Thyroid gland (tissue), 4 donors: ENCODE results near the gene MNT. TPM values are rescaled to one million over a fixed set of nuclear protein-coding genes. Genes with fewer than 3 reads are reported as not detected.

Source experiments
- DNase-seq, 2 donors: peaks; one replicate each; pipeline ENCODE4 v3.0.0-alpha.2; 2019
- H3K27ac ChIP-seq, 3 donors: fragments of 200-600 bp; sonication (generic); 1 replicate in 2 of 3; 2 replicates in 1 of 3; pipeline ENCODE4 v1.5.1; 2016 to 2019; ENCODE audit warnings: mild to moderate bottlenecking in 1 of 3, moderate library complexity in 1 of 3
- H3K27me3 ChIP-seq: fragments of 200-600 bp; sonication (generic); one replicate; pipeline ENCODE4 v1.5.1; 2019
- H3K36me3 ChIP-seq, 2 donors: fragments of 200-600 bp; sonication (generic); one replicate each; pipeline ENCODE4 v1.5.1; 2016 to 2019
- H3K4me1 ChIP-seq, 2 donors: fragments of 200-600 bp; sonication (generic); one replicate each; pipeline ENCODE4 v1.5.1; 2017 to 2019
- H3K4me3 ChIP-seq, 3 donors: fragments of 200-600 bp; sonication (generic); replicated peaks in 1 of 3; 1 replicate in 2 of 3; 2 replicates in 1 of 3; pipeline ENCODE4 v1.5.1; 2016; ENCODE audit warnings: mild to moderate bottlenecking in 1 of 3
- H3K9me3 ChIP-seq: fragments of 200-600 bp; sonication (generic); one replicate; pipeline ENCODE4 v1.5.1; 2017
- CTCF ChIP-seq, 6 experiments: fragments of 200-600 bp in 3 of 6; fragments of 450-650 bp in 3 of 6; sonication (generic) in 3 of 6; IDR thresholded peaks; one replicate each; pipeline ENCODE4 v1.5.1; 2016 to 2019; ENCODE audit warnings: antibody characterized with exemption in 6 of 6, mild to moderate bottlenecking in 2 of 6, inconsistent platforms in 1 of 6, moderate library complexity in 1 of 6
- POLR2A ChIP-seq, 2 donors: fragments of 450-650 bp; IDR thresholded peaks; one replicate each; pipeline ENCODE4 v1.6.1; 2017; ENCODE audit warnings: antibody characterized with exemption in 2 of 2, mild to moderate bottlenecking in 2 of 2, moderate library complexity in 1 of 2
- WGBS, 2 donors: methylation state at CpG; one replicate each; pipeline ENCODE4 v1.1.5; 2017; 5-methylcytosine and 5-hydroxymethylcytosine counted together
- intact Hi-C: fragments of 100-400 bp; cut with DNase I; formaldehyde crosslinking; loops from one replicate; pipeline ENCODE4 v1.15.1; 2023
- total RNA-seq, 4 donors: library from RNA; depleted of rRNA; stranded (reverse); fragments of >200 nt; gene quantifications; one replicate each; pipeline ENCODE4 v1.2.3, GENCODE V29; 2016

The MNT gene
- total RNA-seq, 4 donors from 2014 or later: 8.2 to 28.9 (median 10.9) TPM

GRCh38 chr17:2403044-2403443 is 2.2 kb upstream of the MNT start:
- no peak for DNase-seq
- Histone ChIP-seq H3K4me3 (no peak overlapping the region), H3K36me3 (no peaks in the 10 kb centered on the region), H3K4me1 (peaks cover 18 to 50% of the 10 kb centered on the region in 2 donors), H3K9me3 (no peaks in the 10 kb centered on the region), H3K27me3 (no peaks in the 10 kb centered on the region), H3K27ac (peak overlapping the region in 2 of 3 donors; percentile 92 to 95)
- 95 to 96% methylated on average over 4 of the region's 4 CpGs for WGBS, 2 donors
- intact Hi-C loops: no loop called here
- TF ChIP-seq CTCF (IDR thresholded peaks at IDR 0.05) (no peak), POLR2A (IDR thresholded peaks at IDR 0.05) (no peak)

GRCh38 chr17:2402544-2402943 is 1.7 kb upstream of the MNT start:
- 22 to 26% methylated on average over 5 to 15 of the region's 15 CpGs for WGBS, 2 donors
- peak overlapping the region; percentile 92 to 98 (median 95) for H3K27ac ChIP-seq
- H3K4me3 ChIP-seq: peak overlapping the region in 2 of 3 donors; percentile 22 to 95
- peaks cover 23 to 55% of the 10 kb centered on the region in 2 donors for H3K4me1 ChIP-seq
- no peaks in the 10 kb centered on the region for H3K9me3 ChIP-seq
- TF ChIP-seq CTCF (IDR thresholded peaks at IDR 0.05): no peak
- intact Hi-C loops: no loop called here
- no peaks in the 10 kb centered on the region for H3K36me3 ChIP-seq
- H3K27me3 ChIP-seq: no peaks in the 10 kb centered on the region
- peak; percentile 22 to 28 for DNase-seq

GRCh38 chr17:2401426-2402221 is 764 bp upstream of the MNT start:
- TF ChIP-seq POLR2A (IDR thresholded peaks at IDR 0.05) (no peak), CTCF (IDR thresholded peaks at IDR 0.05) (peak in 1 of 6 experiments; percentile 38)
- H3K4me1 ChIP-seq: peaks cover 29 to 63% of the 10 kb centered on the region in 2 donors
- DNase-seq: peak; percentile 100
- H3K36me3 ChIP-seq: no peaks in the 10 kb centered on the region
- H3K27me3 ChIP-seq: no peaks in the 10 kb centered on the region
- H3K4me3 ChIP-seq: peak overlapping the region; percentile 34 to 95 (median 43)
- H3K27ac ChIP-seq: peak overlapping the region; percentile 92 to 98 (median 95)
- H3K9me3 ChIP-seq: no peaks in the 10 kb centered on the region
- 0 to 1% methylated on average over 40 to 49 of the region's 72 CpGs for WGBS, 2 donors
- intact Hi-C loops: no loop called here

GRCh38 chr17:2400474-2400866 is 390 bp downstream of the MNT start:
- Histone ChIP-seq H3K9me3 (no peaks in the 10 kb centered on the region), H3K36me3 (no peaks in the 10 kb centered on the region), H3K27me3 (no peaks in the 10 kb centered on the region), H3K27ac (peak overlapping the region; percentile 92 to 98 (median 95)), H3K4me1 (peaks cover 41 to 63% of the 10 kb centered on the region in 2 donors), H3K4me3 (peak overlapping the region; percentile 43 to 95 (median 94))
- 1 to 2% methylated on average over 15 to 19 of the region's 43 CpGs for WGBS, 2 donors
- intact Hi-C loops: no loop called here
- TF ChIP-seq POLR2A (IDR thresholded peaks at IDR 0.05) (no peak), CTCF (IDR thresholded peaks at IDR 0.05) (no peak)
- peak; percentile 54 to 57 for DNase-seq
